Peyer's patch (tissue), 4 donors: ENCODE measurements around the gene GBX1. TPM values are rescaled to one million over a fixed set of nuclear protein-coding genes. Genes with fewer than 3 reads are reported as not detected.

Source experiments
- DNase-seq, 3 donors: peaks; one replicate each; pipeline ENCODE4 v3.0.0-alpha.2; 2017 to 2019
- H3K27ac ChIP-seq, 4 donors: fragments of 200-600 bp; sonication (generic); one replicate each; pipeline ENCODE4 v1.5.1; 2016 to 2019
- H3K27me3 ChIP-seq, 2 donors: fragments of 200-600 bp; sonication (generic); one replicate each; pipeline ENCODE4 v1.5.1; 2019
- H3K36me3 ChIP-seq, 3 donors: fragments of 200-600 bp; sonication (generic); one replicate each; pipeline ENCODE4 v1.5.1; 2016 to 2019
- H3K4me1 ChIP-seq, 4 donors: fragments of 200-600 bp; sonication (generic); one replicate each; pipeline ENCODE4 v1.5.1; 2016 to 2019
- H3K4me3 ChIP-seq, 4 donors: fragments of 200-600 bp; sonication (generic); 1 replicate in 3 of 4; 2 replicates in 1 of 4; pipeline ENCODE4 v1.5.1; 2016 to 2019; ENCODE audit warnings: mild to moderate bottlenecking in 1 of 4
- H3K9me3 ChIP-seq, 4 donors: fragments of 200-600 bp; sonication (generic); one replicate each; pipeline ENCODE4 v1.5.1; 2016 to 2019; ENCODE audit warnings: mild to moderate bottlenecking in 1 of 4
- CTCF ChIP-seq, 6 experiments: fragments of 450-650 bp in 4 of 6; fragments of 200-600 bp in 2 of 6; sonication (generic) in 1 of 6; IDR thresholded peaks; one replicate each; pipeline ENCODE4 v1.5.1; 2017 to 2019; ENCODE audit warnings: antibody characterized with exemption in 6 of 6, mild to moderate bottlenecking in 3 of 6, moderate library complexity in 1 of 6
- POLR2A ChIP-seq, 2 donors: fragments of 450-650 bp; IDR thresholded peaks; one replicate each; pipeline ENCODE4 v1.5.1; 2017; ENCODE audit warnings: antibody characterized with exemption in 2 of 2, mild to moderate bottlenecking in 2 of 2, moderate library complexity in 2 of 2
- total RNA-seq, 4 donors: library from RNA; depleted of rRNA; stranded (reverse); fragments of >200 nt; gene quantifications; one replicate each; pipeline ENCODE4 v1.1.0, GENCODE V29; 2016

Gene GBX1
- total RNA-seq, 4 donors from 2014 or later: not detected

GRCh38 chr7:151198945-151199848, 31.7 kb upstream of the GBX1 start:
- Histone ChIP-seq H3K9me3 (no peaks in the 10 kb centered on the region), H3K27ac (no peak overlapping the region), H3K27me3 (no peaks in the 10 kb centered on the region), H3K36me3 (no peaks in the 10 kb centered on the region), H3K4me3 (no peak overlapping the region), H3K4me1 (no peaks in the 10 kb centered on the region)
- TF ChIP-seq POLR2A (IDR thresholded peaks at IDR 0.05) (no peak), CTCF (IDR thresholded peaks at IDR 0.05) (no peak)
- no peak for DNase-seq

- Histone ChIP-seq H3K4me3 (no peak overlapping the region), H3K27me3 (no peaks in the 10 kb centered on the region), H3K4me1 (no peaks in the 10 kb centered on the region), H3K36me3 (no peaks in the 10 kb centered on the region), H3K27ac (no peak overlapping the region), H3K9me3 (no peaks in the 10 kb centered on the region)
- TF ChIP-seq POLR2A (IDR thresholded peaks at IDR 0.05): no peak
- TF ChIP-seq CTCF (IDR thresholded peaks at IDR 0.05): no peak
- DNase-seq: no peak
Observed at GRCh38 chr7:151197932-151198331, 30.4 kb upstream of the GBX1 start.

GRCh38 chr7:151195616-151196450, 28.3 kb upstream of the GBX1 start:
- no peak for TF ChIP-seq CTCF (IDR thresholded peaks at IDR 0.05)
- no peak for TF ChIP-seq POLR2A (IDR thresholded peaks at IDR 0.05)
- no peak for DNase-seq
- no peaks in the 10 kb centered on the region for H3K9me3 ChIP-seq
- no peaks in the 10 kb centered on the region for H3K36me3 ChIP-seq
- H3K4me1 ChIP-seq: no peaks in the 10 kb centered on the region
- no peaks in the 10 kb centered on the region for H3K27me3 ChIP-seq
- no peak overlapping the region for H3K4me3 ChIP-seq
- no peak overlapping the region for H3K27ac ChIP-seq

GRCh38 chr7:151194188-151194587, 26.7 kb upstream of the GBX1 start:
- Histone ChIP-seq H3K36me3 (no peaks in the 10 kb centered on the region), H3K9me3 (no peaks in the 10 kb centered on the region), H3K27ac (no peak overlapping the region), H3K4me1 (no peaks in the 10 kb centered on the region), H3K4me3 (no peak overlapping the region), H3K27me3 (no peaks in the 10 kb centered on the region)
- no peak for DNase-seq
- TF ChIP-seq POLR2A (IDR thresholded peaks at IDR 0.05) (no peak), CTCF (IDR thresholded peaks at IDR 0.05) (no peak)

- Histone ChIP-seq H3K36me3 (no peaks in the 10 kb centered on the region), H3K27me3 (no peaks in the 10 kb centered on the region), H3K4me1 (no peaks in the 10 kb centered on the region), H3K27ac (no peak overlapping the region), H3K4me3 (no peak overlapping the region), H3K9me3 (no peaks in the 10 kb centered on the region)
- no peak for DNase-seq
- no peak for TF ChIP-seq CTCF (IDR thresholded peaks at IDR 0.05)
- TF ChIP-seq POLR2A (IDR thresholded peaks at IDR 0.05): no peak
Observed at GRCh38 chr7:151193203-151193978, 25.9 kb upstream of the GBX1 start.
